ENCODE data around the gene SMTN. TPM values are rescaled to one million over a fixed set of nuclear protein-coding genes. Genes with fewer than 3 reads are reported as not detected.

The SMTN gene
- total and polyA plus RNA-seq, 8 donors = 25.5 to 77.4 (median 40.0) TPM

- no peak for ATAC-seq
These were observed 61.2 kb downstream of the SMTN start for GRCh38 chr22:31142285-31142684.

GRCh38 chr22:31143038-31143437 is 61.9 kb downstream of the SMTN start:
- no peaks in the 10 kb centered on the region for H3K36me3 ChIP-seq
- ATAC-seq (no peak), DNase-seq (peak in 1 of 6 donors; percentile 13), FAIRE-seq (no peak)
- 66 to 71% methylated on average over 3 of the region's 3 CpGs for WGBS, 2 donors
- H3K4me3 ChIP-seq = no peak overlapping the region
- intact Hi-C loops (cut with DNase I) = no loop called here
- H3K9me3 ChIP-seq = no peaks in the 10 kb centered on the region
- H3K27me3 ChIP-seq = no peaks in the 10 kb centered on the region
- no peak overlapping the region for H3K27ac ChIP-seq
- H3K4me1 ChIP-seq = no peaks in the 10 kb centered on the region
- no peak for TF ChIP-seq CTCF (IDR thresholded peaks at IDR 0.05)

More at GRCh38 chr22:31142285-31142684, 61.2 kb downstream of the SMTN start:
- whole genome bisulfite sequencing, 2 donors = 75 to 91% methylated on average over 4 of the region's 4 CpGs
- FAIRE-seq (no peak), DNase-seq (no peak)
- H3K27ac ChIP-seq = no peak overlapping the region
- H3K27me3 ChIP-seq = no peaks in the 10 kb centered on the region
- TF ChIP-seq CTCF (IDR thresholded peaks at IDR 0.05) = no peak
- H3K4me3 ChIP-seq = no peak overlapping the region
- intact Hi-C loops (cut with DNase I) = no loop called here
- no peaks in the 10 kb centered on the region for H3K4me1 ChIP-seq
- H3K9me3 ChIP-seq = no peaks in the 10 kb centered on the region
- no peaks in the 10 kb centered on the region for H3K36me3 ChIP-seq

- FAIRE-seq (no peak), DNase-seq (peak in 1 of 6 donors; percentile 35), ATAC-seq (no peak)
- TF ChIP-seq CTCF (IDR thresholded peaks at IDR 0.05) = no peak
- 86 to 91% methylated on average over 3 of the region's 3 CpGs for WGBS, 2 donors
- H3K4me1 ChIP-seq = no peaks in the 10 kb centered on the region
- no peaks in the 10 kb centered on the region for H3K36me3 ChIP-seq
- intact Hi-C loops (cut with DNase I) = no loop called here
- H3K27me3 ChIP-seq = no peaks in the 10 kb centered on the region
- H3K4me3 ChIP-seq = no peak overlapping the region
- no peak overlapping the region for H3K27ac ChIP-seq
- H3K9me3 ChIP-seq = no peaks in the 10 kb centered on the region
These were observed 62.4 kb downstream of the SMTN start for GRCh38 chr22:31143537-31143936.

GRCh38 chr22:31144223-31144622 is 63.1 kb downstream of the SMTN start:
- ATAC-seq = no peak
- intact Hi-C loops (cut with DNase I) = no loop called here
- no peaks in the 10 kb centered on the region for H3K27me3 ChIP-seq
- FAIRE-seq = no peak
- no peak for DNase-seq
- H3K4me3 ChIP-seq = no peak overlapping the region
- H3K36me3 ChIP-seq = no peaks in the 10 kb centered on the region
- TF ChIP-seq CTCF (IDR thresholded peaks at IDR 0.05) = no peak
- H3K27ac ChIP-seq = no peak overlapping the region
- H3K4me1 ChIP-seq = peaks cover 0 to 2% (median 0%) of the 10 kb centered on the region in 3 donors
- no peaks in the 10 kb centered on the region for H3K9me3 ChIP-seq

GRCh38 chr22:31148488-31148887 is 67.4 kb downstream of the SMTN start:
- DNase-seq (no peak), ATAC-seq (peak; percentile 3 to 44 (median 28)), FAIRE-seq (no peak)
- Histone ChIP-seq H3K27me3 (no peaks in the 10 kb centered on the region), H3K27ac (peak overlapping the region in 1 of 4 donors; percentile 22), H3K9me3 (no peaks in the 10 kb centered on the region), H3K4me1 (peaks cover 0 to 2% (median 0%) of the 10 kb centered on the region in 3 donors), H3K36me3 (no peaks in the 10 kb centered on the region), H3K4me3 (no peak overlapping the region)
- 87 to 88% methylated on average over 1 of the region's 1 CpG for WGBS, 2 donors
- intact Hi-C loops (cut with DNase I) = loop anchor here in 1 of 3 donors (5.0 kb wide), 1 partner anchor 41 kb away; the partner anchor contains the start of gene SELENOM
- TF ChIP-seq CTCF (IDR thresholded peaks at IDR 0.05) = no peak

All from pancreas (tissue), 10 donors.